D721Med (cell line): Measurements from ENCODE around the gene TXLNB.
"Not testable (repeated sequence)": the region's sequence is repeated elsewhere in the genome, so short reads cannot be mapped to it uniquely, and the experiment has no call there.

Source experiments
- DNase-seq: peaks from one replicate; pipeline ENCODE4 v3.0.0; 2011; ENCODE audit warnings: low spot score; ENCODE audit not compliant: insufficient read length
- FAIRE-seq: peaks from 2 replicates; lab custom pipeline; 2011; peaks lifted over from hg19 to GRCh38; lab: Jason Lieb, UNC
- CTCF ChIP-seq: IDR thresholded peaks from 2 replicates; pipeline ENCODE4 v1.5.1; 2012; ENCODE audit warnings: mild to moderate bottlenecking, control low read depth; ENCODE audit not compliant: insufficient read depth; ENCODE audit errors: missing control alignments

TXLNB gene

GRCh38 chr6:139297921-139298320 lies 6.1 kb upstream of the TXLNB start:
- FAIRE-seq = no peak
- no peak for TF ChIP-seq CTCF

GRCh38 chr6:139296927-139297326 lies 5.1 kb upstream of the TXLNB start:
- FAIRE-seq (no peak), DNase-seq (no peak)
- no peak for TF ChIP-seq CTCF

More at GRCh38 chr6:139297921-139298320, 6.1 kb upstream of the TXLNB start:
- DNase-seq = no peak

- DNase-seq = no peak
- FAIRE-seq = no peak
- no peak for TF ChIP-seq CTCF
Observed at GRCh38 chr6:139295901-139296300, 4.1 kb upstream of the TXLNB start.

- no peak for FAIRE-seq
- TF ChIP-seq CTCF = no peak
- no peak for DNase-seq
Observed at GRCh38 chr6:139294090-139294489, 2.3 kb upstream of the TXLNB start.

GRCh38 chr6:139293230-139293629 lies 1.4 kb upstream of the TXLNB start:
- not testable (repeated sequence) for FAIRE-seq, DNase-seq

- no peak for TF ChIP-seq CTCF
- no peak for DNase-seq
- FAIRE-seq = no peak
Observed at GRCh38 chr6:139290787-139291311, 949 bp downstream of the TXLNB start.

GRCh38 chr6:139289233-139289632 lies 2.6 kb downstream of the TXLNB start:
- TF ChIP-seq CTCF = no peak
- FAIRE-seq = no peak

More at GRCh38 chr6:139289233-139289632, 2.6 kb downstream of the TXLNB start:
- DNase-seq = no peak
